Mononuclear cell (primary cell): ENCODE data around the gene HSPA1L. TPM values are rescaled to one million over a fixed set of nuclear protein-coding genes. Genes with fewer than 3 reads are reported as not detected.
"Not testable (repeated sequence)": the region's sequence is repeated elsewhere in the genome, so short reads cannot be mapped to it uniquely, and the experiment has no call there.

Source experiments
- H3K27me3 ChIP-seq: 2 replicates; pipeline ENCODE4 v1.6.0; 2011; ENCODE audit warnings: low read length, control low read depth; ENCODE audit not compliant: insufficient read depth
- H3K4me1 ChIP-seq: 2 replicates; pipeline ENCODE4 v1.5.1; 2011; ENCODE audit warnings: mild to moderate bottlenecking, low read length, control low read depth; ENCODE audit not compliant: insufficient read depth
- H3K4me3 ChIP-seq: 2 replicates; pipeline ENCODE4 v1.5.1; 2011; ENCODE audit warnings: mild to moderate bottlenecking, low read length, moderate library complexity
- H3K9me3 ChIP-seq: 2 replicates; pipeline ENCODE4 v1.5.1; 2011; ENCODE audit warnings: low read depth, mild to moderate bottlenecking, control low read depth, low read length
- total RNA-seq: library from RNA; depleted of rRNA; stranded (reverse); fragments of >200 nt; gene quantifications from one replicate; pipeline ENCODE4 v1.2.3, GENCODE V29; 2012

The HSPA1L gene
- total RNA-seq, 1 donor: 2.7 TPM

GRCh38 chr6:31847276-31847978 is 32.3 kb upstream of the HSPA1L start:
- Histone ChIP-seq H3K9me3 (no peaks in the 10 kb centered on the region), H3K4me3 (no peak overlapping the region), H3K4me1 (no peaks in the 10 kb centered on the region), H3K27me3 (no peaks in the 10 kb centered on the region)

GRCh38 chr6:31844507-31844906 is 29.4 kb upstream of the HSPA1L start:
- Histone ChIP-seq H3K9me3 (no peaks in the 10 kb centered on the region), H3K4me3 (no peak overlapping the region), H3K4me1 (no peaks in the 10 kb centered on the region), H3K27me3 (no peaks in the 10 kb centered on the region)

GRCh38 chr6:31842053-31842452 is 27.0 kb upstream of the HSPA1L start:
- Histone ChIP-seq H3K4me1 (peaks cover 20% of the 10 kb centered on the region), H3K9me3 (no peaks in the 10 kb centered on the region), H3K27me3 (no peaks in the 10 kb centered on the region), H3K4me3 (no peak overlapping the region)

GRCh38 chr6:31839779-31840126 is 24.7 kb upstream of the HSPA1L start:
- H3K9me3 ChIP-seq, H3K27me3 ChIP-seq, H3K4me3 ChIP-seq: not testable (repeated sequence)
- peaks cover 39% of the 10 kb centered on the region for H3K4me1 ChIP-seq

GRCh38 chr6:31838968-31839367 is 23.9 kb upstream of the HSPA1L start:
- Histone ChIP-seq H3K27me3 (no peaks in the 10 kb centered on the region), H3K4me1 (peaks cover 43% of the 10 kb centered on the region), H3K9me3 (no peaks in the 10 kb centered on the region), H3K4me3 (no peak overlapping the region)

- peaks cover 51% of the 10 kb centered on the region for H3K4me1 ChIP-seq
- H3K4me3 ChIP-seq, H3K9me3 ChIP-seq, H3K27me3 ChIP-seq: not testable (repeated sequence)
These were observed 23.1 kb upstream of the HSPA1L start for GRCh38 chr6:31838114-31838553.

GRCh38 chr6:31837369-31838113 is 22.5 kb upstream of the HSPA1L start:
- H3K9me3 ChIP-seq: no peaks in the 10 kb centered on the region
- peaks cover 57% of the 10 kb centered on the region for H3K4me1 ChIP-seq
- no peak overlapping the region for H3K4me3 ChIP-seq
- H3K27me3 ChIP-seq: no peaks in the 10 kb centered on the region

GRCh38 chr6:31836474-31837368 is 21.6 kb upstream of the HSPA1L start:
- Histone ChIP-seq H3K4me1 (peaks cover 63% of the 10 kb centered on the region), H3K27me3 (no peaks in the 10 kb centered on the region), H3K9me3 (no peaks in the 10 kb centered on the region), H3K4me3 (peak overlapping the region; percentile 96)

- H3K9me3 ChIP-seq: no peaks in the 10 kb centered on the region
- peak overlapping the region; percentile 96 for H3K4me3 ChIP-seq
- no peaks in the 10 kb centered on the region for H3K27me3 ChIP-seq
- peaks cover 69% of the 10 kb centered on the region for H3K4me1 ChIP-seq
These were observed 21.0 kb upstream of the HSPA1L start for GRCh38 chr6:31836047-31836473.

- H3K4me1 ChIP-seq: peaks cover 82% of the 10 kb centered on the region
- H3K27me3 ChIP-seq: no peaks in the 10 kb centered on the region
- no peaks in the 10 kb centered on the region for H3K9me3 ChIP-seq
- H3K4me3 ChIP-seq: peak overlapping the region; percentile 96
These were observed 19.5 kb upstream of the HSPA1L start for GRCh38 chr6:31834367-31835250.

- H3K27me3 ChIP-seq: no peaks in the 10 kb centered on the region
- H3K4me1 ChIP-seq: peaks cover 62% of the 10 kb centered on the region
- H3K4me3 ChIP-seq: no peak overlapping the region
- H3K9me3 ChIP-seq: no peaks in the 10 kb centered on the region
These were observed 16.5 kb upstream of the HSPA1L start for GRCh38 chr6:31831350-31832215.

- peaks cover 62% of the 10 kb centered on the region for H3K4me1 ChIP-seq
- H3K9me3 ChIP-seq: no peaks in the 10 kb centered on the region
- H3K4me3 ChIP-seq: peak overlapping the region; percentile 59
- H3K27me3 ChIP-seq: no peaks in the 10 kb centered on the region
These were observed 15.8 kb upstream of the HSPA1L start for GRCh38 chr6:31830886-31831335.

GRCh38 chr6:31829633-31830283 is 14.7 kb upstream of the HSPA1L start:
- peak overlapping the region; percentile 59 for H3K4me3 ChIP-seq
- H3K27me3 ChIP-seq: no peaks in the 10 kb centered on the region
- no peaks in the 10 kb centered on the region for H3K9me3 ChIP-seq
- peaks cover 55% of the 10 kb centered on the region for H3K4me1 ChIP-seq
